Ascending aorta (tissue), 2 donors: ENCODE data around the gene KLK6. TPM values are rescaled to one million over a fixed set of nuclear protein-coding genes. Genes with fewer than 3 reads are reported as not detected.

Experiments
- DNase-seq, 2 donors: peaks; one replicate each; pipeline ENCODE4 v3.0.0-alpha.2; 2019; ENCODE audit warnings: low spot score in 2 of 2
- H3K27ac ChIP-seq, 2 donors: fragments of 200-600 bp; sonication (generic); one replicate each; pipeline ENCODE4 v1.5.1; 2016 to 2017; ENCODE audit warnings: mild to moderate bottlenecking in 1 of 2
- H3K27me3 ChIP-seq: fragments of 200-600 bp; sonication (generic); one replicate; pipeline ENCODE4 v1.5.1; 2017
- H3K36me3 ChIP-seq, 2 donors: fragments of 200-600 bp; sonication (generic); one replicate each; pipeline ENCODE4 v1.5.1; 2016
- H3K4me1 ChIP-seq, 2 donors: fragments of 200-600 bp; sonication (generic); one replicate each; pipeline ENCODE4 v1.5.1; 2016 to 2017; ENCODE audit warnings: mild to moderate bottlenecking in 1 of 2
- H3K4me3 ChIP-seq, 2 donors: fragments of 200-600 bp; sonication (generic); one replicate each; pipeline ENCODE4 v1.5.1; 2016 to 2017; ENCODE audit warnings: mild to moderate bottlenecking in 1 of 2
- H3K9me3 ChIP-seq, 2 donors: fragments of 200-600 bp; sonication (generic); one replicate each; pipeline ENCODE4 v1.5.1; 2016
- CTCF ChIP-seq, 3 experiments: fragments of 200-600 bp in 2 of 3; fragments of 450-650 bp in 1 of 3; sonication (generic) in 2 of 3; IDR thresholded peaks; one replicate each; pipeline ENCODE4 v1.5.1; 2016 to 2019; ENCODE audit warnings: antibody characterized with exemption in 3 of 3, mild to moderate bottlenecking in 1 of 3, moderate library complexity in 1 of 3
- intact Hi-C: fragments of 100-400 bp; cut with DNase I; formaldehyde crosslinking; loops from one replicate; pipeline ENCODE4 v1.15.1; 2023
- total RNA-seq: library from RNA; depleted of rRNA; stranded (reverse); fragments of >200 nt; gene quantifications from one replicate; pipeline ENCODE4 v1.1.0, GENCODE V29; 2016

Gene KLK6
- total RNA-seq, 1 donor from 2014 or later: not detected

GRCh38 chr19:50922317-50922853 is 47.0 kb downstream of the KLK6 start:
- no peaks in the 10 kb centered on the region for H3K4me1 ChIP-seq
- no peaks in the 10 kb centered on the region for H3K27me3 ChIP-seq
- peak; percentile 36 to 59 (median 44) for TF ChIP-seq CTCF (IDR thresholded peaks at IDR 0.05)
- no peak overlapping the region for H3K27ac ChIP-seq
- H3K9me3 ChIP-seq: no peaks in the 10 kb centered on the region
- intact Hi-C loops: no loop called here
- no peak overlapping the region for H3K4me3 ChIP-seq
- no peaks in the 10 kb centered on the region for H3K36me3 ChIP-seq
- no peak for DNase-seq

GRCh38 chr19:50921426-50922316 is 47.7 kb downstream of the KLK6 start:
- Histone ChIP-seq H3K27ac (no peak overlapping the region), H3K36me3 (no peaks in the 10 kb centered on the region), H3K4me3 (no peak overlapping the region), H3K27me3 (no peaks in the 10 kb centered on the region), H3K9me3 (no peaks in the 10 kb centered on the region), H3K4me1 (no peaks in the 10 kb centered on the region)
- no peak for DNase-seq
- TF ChIP-seq CTCF (IDR thresholded peaks at IDR 0.05): no peak
- intact Hi-C loops: no loop called here

- intact Hi-C loops: no loop called here
- no peak for DNase-seq
- H3K27ac ChIP-seq: no peak overlapping the region
- TF ChIP-seq CTCF (IDR thresholded peaks at IDR 0.05): no peak
- H3K27me3 ChIP-seq: no peaks in the 10 kb centered on the region
- no peaks in the 10 kb centered on the region for H3K36me3 ChIP-seq
- no peak overlapping the region for H3K4me3 ChIP-seq
- no peaks in the 10 kb centered on the region for H3K4me1 ChIP-seq
- H3K9me3 ChIP-seq: no peaks in the 10 kb centered on the region
Observed at GRCh38 chr19:50916069-50916468, 53.3 kb downstream of the KLK6 start.

GRCh38 chr19:50912727-50913716 is 56.4 kb downstream of the KLK6 start:
- Histone ChIP-seq H3K27ac (no peak overlapping the region), H3K4me1 (no peaks in the 10 kb centered on the region), H3K9me3 (no peaks in the 10 kb centered on the region), H3K36me3 (no peaks in the 10 kb centered on the region), H3K27me3 (no peaks in the 10 kb centered on the region), H3K4me3 (no peak overlapping the region)
- no peak for DNase-seq
- intact Hi-C loops: no loop called here
- no peak for TF ChIP-seq CTCF (IDR thresholded peaks at IDR 0.05)

GRCh38 chr19:50912102-50912599 is 57.2 kb downstream of the KLK6 start:
- intact Hi-C loops: no loop called here
- TF ChIP-seq CTCF (IDR thresholded peaks at IDR 0.05): no peak
- Histone ChIP-seq H3K36me3 (no peaks in the 10 kb centered on the region), H3K4me3 (no peak overlapping the region), H3K27me3 (no peaks in the 10 kb centered on the region), H3K9me3 (no peaks in the 10 kb centered on the region), H3K27ac (no peak overlapping the region), H3K4me1 (no peaks in the 10 kb centered on the region)
- DNase-seq: no peak
